ENCODE data around the gene TNFSF15.

Gene TNFSF15

DNA sequence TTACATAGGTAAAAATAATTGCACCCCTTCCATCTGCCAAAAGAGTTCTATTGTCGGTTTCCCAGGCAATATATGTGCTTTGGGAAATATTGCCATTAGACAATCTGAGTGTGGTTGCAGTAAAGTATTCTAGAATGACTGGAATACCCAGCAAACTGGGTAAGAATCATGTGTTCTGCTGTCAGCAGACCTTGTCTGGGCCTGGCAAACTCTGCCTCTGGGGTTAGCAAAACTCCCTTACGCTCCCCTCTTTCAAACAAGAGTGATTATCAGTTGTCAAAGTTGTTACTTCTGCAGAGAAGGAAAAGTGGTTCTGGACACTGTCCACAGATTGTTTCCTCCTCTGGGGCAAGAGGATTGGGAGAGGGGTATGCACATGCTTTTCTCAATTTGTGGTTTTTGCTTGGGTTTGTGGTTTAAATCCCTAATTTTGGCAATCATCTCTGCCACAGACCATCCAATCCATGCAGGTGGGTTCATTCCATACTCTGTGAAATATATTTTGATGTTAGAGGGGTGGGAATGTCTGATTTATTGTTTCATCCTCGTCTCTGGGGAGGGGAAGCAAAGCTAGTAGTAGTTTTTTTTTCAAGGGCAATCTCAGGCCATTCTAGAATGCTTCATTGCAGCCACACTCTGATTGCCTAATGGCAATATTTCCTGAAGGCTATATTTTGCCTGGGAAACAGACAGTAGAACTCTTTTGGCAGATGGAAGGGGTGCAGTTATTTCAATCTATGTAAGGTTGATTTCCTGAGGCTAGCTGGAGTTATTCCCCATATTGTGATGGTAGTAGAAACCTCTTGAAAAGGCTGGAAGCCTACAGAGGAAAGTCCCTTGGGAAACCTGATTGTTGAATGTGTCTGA lies 24.0 kb upstream of the TNFSF15 start:
- H3K4me3 ChIP-seq, result no peak overlapping the region
- H3K36me3 ChIP-seq, result no peaks in the 10 kb centered on the region
- TF ChIP-seq Cebpa-rat (IDR thresholded peaks at IDR 0.05), result no peak

DNA sequence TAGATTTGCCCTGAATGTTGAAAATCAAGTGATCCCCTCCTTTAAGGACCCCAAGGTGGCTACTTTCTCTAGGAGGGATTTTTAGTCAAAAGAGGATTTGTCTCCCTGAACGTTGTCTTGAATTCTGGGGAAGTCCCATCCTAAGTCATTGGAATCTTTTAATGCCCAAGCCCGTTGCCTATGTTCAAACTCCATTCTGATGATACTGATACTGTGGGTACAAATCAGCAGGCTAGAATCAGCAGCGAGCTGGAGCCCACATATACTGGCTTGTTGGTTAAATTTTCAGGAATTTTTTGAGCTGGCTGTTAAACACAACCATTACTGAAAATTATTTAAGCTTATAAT lies 22.4 kb upstream of the TNFSF15 start:
- H3K4me2 ChIP-seq, result 0 out of 22 replicates have a peak overlapping the region, but pooled peaks of 1 of the 11 experiments have one; percentile 32
- no peaks in the 10 kb centered on the region for H4K20me1 ChIP-seq
- H3K36me3 ChIP-seq, result no peaks in the 10 kb centered on the region
- H3K4me3 ChIP-seq, result no peak overlapping the region
- no peak overlapping the region for H3K27ac ChIP-seq
- H3K4me1 ChIP-seq, result peaks cover 0 to 33% (median 16%) of the 10 kb centered on the region in 10 experiments; a peak in 17 of 20 replicates
- peaks cover 0 to 10% (median 3%) of the 10 kb centered on the region in 11 experiments; a peak in 8 of 22 replicates for H3K9me3 ChIP-seq (replicated peaks in 1 of 11)
- no peak overlapping the region for H3K9ac ChIP-seq
- TF ChIP-seq Cebpa-rat (IDR thresholded peaks at IDR 0.05), result no peak
- no peaks in the 10 kb centered on the region for H3K27me3 ChIP-seq

More for the DNA sequence above, 24.0 kb upstream of the TNFSF15 start:
- H3K4me1 ChIP-seq, result peaks cover 0 to 41% (median 16%) of the 10 kb centered on the region in 10 experiments; a peak in 17 of 20 replicates
- H3K9ac ChIP-seq, result no peak overlapping the region
- peak overlapping the region in 10 of 11 experiments; percentile 9 to 71 (median 36); a peak in 16 of 22 replicates for H3K4me2 ChIP-seq
- no peaks in the 10 kb centered on the region for H4K20me1 ChIP-seq
- peaks cover 0 to 10% (median 3%) of the 10 kb centered on the region in 11 experiments; a peak in 8 of 22 replicates for H3K9me3 ChIP-seq (replicated peaks in 1 of 11)
- no peaks in the 10 kb centered on the region for H3K27me3 ChIP-seq
- no peak overlapping the region; a peak in 1 of 22 replicates for H3K27ac ChIP-seq

DNA sequence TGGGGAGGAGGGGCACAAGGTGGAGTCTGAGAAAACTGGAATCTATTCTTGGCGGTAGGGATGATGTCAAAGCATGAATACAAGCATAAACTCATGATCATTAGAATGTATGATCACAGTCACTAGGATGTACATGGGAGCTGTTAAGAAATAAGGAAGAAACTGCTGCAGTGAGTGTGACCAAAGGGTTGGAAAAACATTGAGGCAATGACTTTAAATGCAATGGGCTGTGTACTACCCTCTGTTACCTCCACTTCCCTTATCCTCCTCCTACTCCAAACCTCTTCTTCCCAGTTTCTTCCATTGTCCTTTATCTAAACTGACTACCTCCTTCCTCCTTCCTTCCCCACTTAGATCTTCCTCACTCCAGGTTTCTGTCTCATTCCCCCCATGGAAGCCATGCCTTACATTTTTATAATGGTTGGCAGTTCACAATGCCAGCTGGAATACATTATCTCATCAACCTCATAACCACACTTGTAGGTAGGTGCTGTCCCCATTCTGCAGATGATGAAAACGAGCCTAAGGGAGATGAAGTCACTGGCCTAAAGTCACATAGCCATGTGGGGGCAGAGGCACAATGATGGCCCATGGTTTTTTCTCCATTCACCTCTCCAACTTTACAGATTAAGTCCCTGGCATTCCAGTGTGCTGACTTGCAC lies 21.9 kb upstream of the TNFSF15 start:
- no peak for TF ChIP-seq Cebpa-rat (IDR thresholded peaks at IDR 0.05)
- Histone ChIP-seq H3K36me3 (no peaks in the 10 kb centered on the region), H3K27me3 (no peaks in the 10 kb centered on the region), H3K4me2 (peak overlapping the region in 2 of 11 experiments; percentile 31 to 32; a peak in 4 of 22 replicates), H3K4me1 (peaks cover 0 to 33% (median 16%) of the 10 kb centered on the region in 10 experiments; a peak in 17 of 20 replicates), H3K4me3 (no peak overlapping the region), H4K20me1 (no peaks in the 10 kb centered on the region), H3K9me3 (replicated peaks in 1 of 11) (peaks cover 0 to 7% (median 3%) of the 10 kb centered on the region in 11 experiments; a peak in 8 of 22 replicates), H3K9ac (no peak overlapping the region), H3K27ac (no peak overlapping the region)

DNA sequence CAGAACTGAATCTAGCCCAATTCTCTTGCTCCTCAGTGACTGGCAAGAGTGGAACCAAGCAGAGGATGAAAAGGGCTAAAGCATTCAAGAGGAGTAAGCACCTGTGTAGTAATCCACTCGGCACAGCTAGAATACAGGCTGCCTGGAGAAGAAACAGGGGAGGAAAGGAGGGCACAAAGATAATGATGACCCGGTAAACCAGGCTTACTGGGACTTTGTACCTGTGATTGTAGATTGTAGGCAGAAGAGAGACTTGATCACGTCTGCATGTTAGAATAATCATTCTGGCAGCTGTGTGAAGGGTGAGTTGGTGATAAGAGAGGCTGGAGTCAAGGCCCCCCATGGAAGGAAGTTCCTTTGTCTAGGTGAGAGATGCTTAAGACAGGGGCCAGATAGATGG lies 20.6 kb upstream of the TNFSF15 start:
- no peak overlapping the region for H3K27ac ChIP-seq
- no peak overlapping the region for H3K4me3 ChIP-seq
- no peak for TF ChIP-seq Cebpa-rat (IDR thresholded peaks at IDR 0.05)
- H3K4me2 ChIP-seq, result no peak overlapping the region
- H3K36me3 ChIP-seq, result no peaks in the 10 kb centered on the region
- no peak overlapping the region for H3K9ac ChIP-seq
- no peaks in the 10 kb centered on the region for H4K20me1 ChIP-seq
- peaks cover 0 to 33% (median 16%) of the 10 kb centered on the region in 10 experiments; a peak in 17 of 20 replicates for H3K4me1 ChIP-seq
- no peaks in the 10 kb centered on the region for H3K9me3 ChIP-seq (replicated peaks in 1 of 11)
- H3K27me3 ChIP-seq, result no peaks in the 10 kb centered on the region

- H3K4me2 ChIP-seq, result no peak overlapping the region
- no peak overlapping the region for H3K4me3 ChIP-seq
- H3K27me3 ChIP-seq, result no peaks in the 10 kb centered on the region
- H3K9me3 ChIP-seq (replicated peaks in 1 of 11), result no peaks in the 10 kb centered on the region
- H3K4me1 ChIP-seq, result peaks cover 0 to 35% (median 11%) of the 10 kb centered on the region in 10 experiments; a peak in 17 of 20 replicates
- no peaks in the 10 kb centered on the region for H3K36me3 ChIP-seq
- no peak overlapping the region for H3K9ac ChIP-seq
- TF ChIP-seq Cebpa-rat (IDR thresholded peaks at IDR 0.05), result no peak
- no peaks in the 10 kb centered on the region for H4K20me1 ChIP-seq
- no peak overlapping the region for H3K27ac ChIP-seq
Measured at GRCh38 chr9:114825126-114825795, 19.4 kb upstream of the TNFSF15 start.

GRCh38 chr9:114824110-114824509 lies 18.3 kb upstream of the TNFSF15 start:
- no peak overlapping the region for H3K4me2 ChIP-seq
- H3K9ac ChIP-seq, result no peak overlapping the region
- no peaks in the 10 kb centered on the region for H3K36me3 ChIP-seq
- no peaks in the 10 kb centered on the region for H3K9me3 ChIP-seq (replicated peaks in 1 of 11)
- no peaks in the 10 kb centered on the region for H3K27me3 ChIP-seq
- H3K27ac ChIP-seq, result no peak overlapping the region
- no peak for TF ChIP-seq Cebpa-rat (IDR thresholded peaks at IDR 0.05)
- no peaks in the 10 kb centered on the region for H4K20me1 ChIP-seq
- H3K4me1 ChIP-seq, result peaks cover 0 to 24% (median under 1%) of the 10 kb centered on the region in 10 experiments; a peak in 8 of 20 replicates
- no peak overlapping the region for H3K4me3 ChIP-seq

DNA sequence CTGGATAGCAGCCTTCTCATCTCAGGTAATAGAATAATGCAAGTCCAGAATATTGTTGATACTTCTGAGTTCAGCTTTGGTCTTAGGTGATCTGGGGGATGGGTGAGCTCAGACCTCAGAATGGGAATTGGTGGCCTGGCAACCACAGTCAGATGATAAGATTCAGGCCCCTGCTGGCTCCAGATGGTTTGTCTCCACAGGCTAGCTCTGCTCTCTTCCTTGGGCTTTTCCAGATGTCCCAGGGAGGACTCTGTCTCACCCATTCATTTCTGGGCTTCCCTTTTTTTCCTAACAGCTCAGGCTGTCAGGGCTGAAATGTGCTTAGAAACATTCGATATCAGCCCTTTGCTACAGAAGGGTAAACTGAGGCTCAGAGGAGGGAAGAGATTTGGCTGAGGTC lies 17.6 kb upstream of the TNFSF15 start:
- Histone ChIP-seq H3K9ac (no peak overlapping the region), H3K9me3 (replicated peaks in 1 of 11) (no peaks in the 10 kb centered on the region), H3K4me2 (no peak overlapping the region), H3K36me3 (no peaks in the 10 kb centered on the region), H3K27me3 (no peaks in the 10 kb centered on the region), H3K4me3 (no peak overlapping the region), H3K4me1 (peaks cover 0 to 23% (median 0%) of the 10 kb centered on the region in 10 experiments; a peak in 4 of 20 replicates), H4K20me1 (no peaks in the 10 kb centered on the region), H3K27ac (no peak overlapping the region)
- TF ChIP-seq Cebpa-rat (IDR thresholded peaks at IDR 0.05), result no peak

DNA sequence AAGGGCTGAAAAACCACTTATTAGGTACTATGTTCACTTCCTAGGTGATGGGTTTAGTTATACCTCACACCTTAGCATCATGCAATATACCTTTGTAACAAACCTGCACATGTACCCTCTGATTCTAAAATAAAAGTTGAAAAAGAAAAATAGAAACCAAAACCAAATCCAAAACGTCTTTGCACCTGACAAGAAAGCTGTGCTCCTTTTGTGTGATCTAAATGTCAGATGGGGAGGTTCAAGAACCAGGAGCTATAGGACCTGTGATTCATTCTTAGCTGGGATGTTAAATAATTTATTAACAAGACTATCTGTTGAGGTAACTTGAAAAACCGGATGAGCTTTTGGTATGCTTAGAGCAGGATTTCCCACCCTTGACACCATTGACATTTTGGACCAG lies 16.9 kb upstream of the TNFSF15 start:
- Histone ChIP-seq H3K4me1 (peaks cover 0 to 28% (median 0%) of the 10 kb centered on the region in 10 experiments; a peak in 4 of 20 replicates), H3K36me3 (no peaks in the 10 kb centered on the region), H3K27ac (no peak overlapping the region), H3K4me2 (no peak overlapping the region), H3K27me3 (no peaks in the 10 kb centered on the region), H3K9me3 (replicated peaks in 1 of 11) (no peaks in the 10 kb centered on the region), H4K20me1 (no peaks in the 10 kb centered on the region), H3K9ac (no peak overlapping the region), H3K4me3 (no peak overlapping the region)
- no peak for TF ChIP-seq Cebpa-rat (IDR thresholded peaks at IDR 0.05)

All from BLaER1 treated with 17β-estradiol and CSF1 and Interleukin-3, amounts not matched to agents 10 nM and 100 nM (cell line).